NCI-H1694 treated with DMSO at 0.1 percent for 48 hours (cell line): Measurements from ENCODE around the gene INAVA.
"Not testable (repeated sequence)": the region's sequence is repeated elsewhere in the genome, so short reads cannot be mapped to it uniquely, and the experiment has no call there.

Source experiments
- DNase-seq: peaks from one replicate; lab custom pipeline; 2025; lab: John Stamatoyannopoulos, UW

Gene INAVA

DNA sequence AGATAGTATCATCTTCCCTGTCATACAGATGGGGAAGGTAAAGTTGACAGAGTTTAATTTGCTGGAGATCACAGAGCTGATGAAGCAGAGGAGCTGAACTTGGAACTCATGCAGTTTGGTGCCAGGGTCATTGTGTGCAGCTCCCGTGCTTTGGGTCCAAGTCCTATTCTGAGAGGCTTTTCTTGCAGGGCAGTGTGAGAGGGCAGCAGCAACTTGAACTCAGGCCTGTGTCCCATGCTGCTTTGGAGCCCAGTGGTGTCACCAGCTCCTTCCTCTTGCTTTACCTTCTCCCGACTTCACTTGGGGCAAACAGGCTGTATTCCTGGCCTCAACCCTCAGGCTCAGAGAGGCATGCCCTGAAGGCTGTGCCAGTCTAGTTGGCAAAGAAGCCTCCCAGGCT is 24.7 kb downstream of the INAVA start:
- DNase-seq = no peak

DNA sequence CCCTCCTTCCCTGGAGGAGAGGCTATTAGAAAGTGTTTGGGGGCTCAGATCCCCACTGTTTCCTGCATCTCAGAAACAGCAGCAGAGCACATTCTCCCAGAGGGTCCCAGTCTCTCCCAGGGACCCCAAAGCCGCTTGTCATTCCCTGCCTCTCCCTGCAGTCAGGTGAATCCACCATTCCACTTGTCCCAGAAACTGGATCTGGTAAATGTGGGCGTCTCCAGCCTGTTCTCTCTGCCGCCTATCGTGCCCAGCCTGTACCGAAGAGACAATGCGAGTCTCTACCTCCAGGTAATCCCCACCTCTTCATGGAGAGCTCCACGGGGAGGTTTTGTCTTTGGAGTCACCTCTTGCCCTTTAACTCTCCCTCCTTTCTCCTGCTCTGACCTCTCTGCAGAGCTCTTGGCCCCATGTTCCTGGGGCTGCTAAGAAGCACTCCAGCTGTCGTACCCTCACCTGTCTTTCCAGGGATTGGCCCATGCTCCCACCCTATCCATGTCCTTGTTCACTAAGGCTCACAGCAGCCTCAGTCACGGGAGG is 26.9 kb downstream of the INAVA start:
- DNase-seq = no peak

DNA sequence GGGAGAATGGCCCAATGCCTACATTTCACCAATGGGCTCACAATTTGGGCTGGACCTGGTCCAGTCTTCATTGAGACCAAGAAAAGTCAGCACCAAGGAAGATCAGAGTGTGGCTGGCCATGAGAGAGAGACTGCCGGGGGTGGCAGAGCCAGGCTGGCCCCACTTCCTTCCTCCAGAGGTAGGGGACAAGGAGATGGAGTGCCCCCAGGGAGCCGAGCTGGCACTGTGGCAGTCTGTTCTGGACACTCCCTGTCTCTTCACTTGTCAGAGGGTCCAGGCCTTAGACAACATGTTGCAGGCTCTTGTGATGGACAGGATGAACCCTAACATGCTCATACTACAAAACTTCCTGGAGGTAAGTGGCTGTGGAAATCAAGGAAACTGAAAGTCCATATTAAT is 27.7 kb downstream of the INAVA start:
- DNase-seq = no peak

DNA sequence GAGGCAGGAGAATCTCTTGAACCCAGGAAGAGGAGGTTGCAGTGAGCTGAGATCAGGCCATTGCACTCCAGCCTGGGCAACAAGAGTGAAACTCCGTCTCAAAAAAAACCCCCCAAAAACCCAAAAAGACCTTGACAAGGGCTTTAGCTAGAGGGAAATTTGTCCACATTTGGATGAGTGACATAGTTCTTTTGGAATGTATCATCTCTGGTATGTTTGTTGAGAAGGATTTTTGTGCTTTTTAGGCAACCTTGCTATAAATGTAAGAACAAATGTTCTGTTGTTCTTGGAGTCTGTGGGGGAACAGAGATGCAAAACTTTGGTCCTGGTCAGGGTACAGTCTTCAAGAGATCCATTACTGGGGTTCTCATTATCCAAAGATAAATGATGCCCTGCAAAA is 28.9 kb downstream of the INAVA start:
- DNase-seq = no peak

DNA sequence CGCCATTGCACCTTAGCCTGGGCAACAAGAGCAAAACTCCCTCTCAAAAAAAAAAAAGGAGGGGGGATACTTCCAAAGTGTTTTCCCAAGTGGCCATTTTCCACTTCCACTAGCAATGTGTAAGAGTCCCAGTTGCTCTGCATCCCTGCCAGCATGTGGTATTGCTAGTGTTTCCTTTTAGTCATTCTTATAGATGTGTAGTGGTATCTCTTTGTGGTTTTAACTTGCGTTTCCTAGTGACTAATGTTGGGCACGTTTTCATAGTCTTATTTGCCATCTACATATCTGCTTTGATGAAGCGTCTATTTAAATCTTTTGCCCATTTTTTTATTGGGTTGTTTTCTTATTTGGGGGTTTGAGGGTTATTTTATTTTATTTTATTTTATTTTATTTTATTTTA is 31.1 kb downstream of the INAVA start:
- no peak for DNase-seq

DNA sequence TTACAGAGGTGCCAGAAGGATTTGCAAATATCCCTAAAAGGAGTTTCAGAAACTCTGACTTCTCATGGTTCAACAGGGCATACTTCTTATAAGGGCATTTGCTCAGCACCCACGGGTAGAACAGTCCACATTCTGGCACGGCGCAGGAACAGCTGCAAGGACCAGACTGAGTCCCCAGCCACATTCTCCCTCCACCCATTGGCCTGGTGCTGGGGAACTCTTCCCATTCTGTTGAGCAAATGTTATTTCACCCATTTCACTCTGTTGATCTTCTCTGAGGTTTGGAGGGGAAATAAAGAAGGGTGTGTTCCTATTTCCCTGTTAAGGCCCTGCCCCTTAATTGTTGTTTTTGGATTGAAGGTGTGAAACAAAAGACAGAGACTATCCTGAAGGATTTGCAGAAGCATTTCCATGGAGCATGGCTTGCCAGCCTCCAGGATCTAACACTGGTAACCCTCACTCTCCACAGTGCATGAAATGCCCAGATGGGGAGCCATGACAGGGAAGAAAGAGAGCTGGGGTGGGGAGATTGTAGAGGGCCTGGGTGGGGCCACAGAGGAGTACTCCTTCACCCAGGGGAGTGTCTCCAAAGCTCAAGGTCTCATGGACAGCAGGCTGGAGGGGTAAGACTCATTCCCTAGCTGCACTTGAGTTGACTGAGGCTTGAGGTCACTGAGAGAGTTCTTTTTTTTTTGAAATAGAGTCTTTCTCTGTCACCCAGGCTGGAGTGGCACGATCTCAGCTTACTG is 35.0 kb downstream of the INAVA start:
- DNase-seq = no peak

DNA sequence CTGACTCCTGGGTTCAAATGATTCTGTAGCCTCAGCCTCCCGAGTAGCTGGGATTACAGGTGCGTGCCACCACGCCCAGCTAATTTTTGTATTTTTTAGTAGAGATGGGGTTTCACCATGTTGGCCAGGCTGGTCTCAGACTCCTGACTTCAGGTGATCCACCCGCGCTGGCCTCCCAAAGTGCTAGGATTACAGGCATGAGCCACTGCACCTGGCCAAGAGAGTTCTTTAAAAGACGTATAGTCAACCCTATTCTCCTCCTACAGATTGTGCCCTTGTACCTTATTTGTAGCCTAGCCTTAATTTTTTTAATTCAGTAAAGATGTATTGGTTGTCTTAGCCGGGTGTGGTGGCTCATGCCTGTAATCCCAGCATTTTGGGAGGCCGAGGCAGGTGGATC is 35.6 kb downstream of the INAVA start:
- DNase-seq = not testable (repeated sequence)

DNA sequence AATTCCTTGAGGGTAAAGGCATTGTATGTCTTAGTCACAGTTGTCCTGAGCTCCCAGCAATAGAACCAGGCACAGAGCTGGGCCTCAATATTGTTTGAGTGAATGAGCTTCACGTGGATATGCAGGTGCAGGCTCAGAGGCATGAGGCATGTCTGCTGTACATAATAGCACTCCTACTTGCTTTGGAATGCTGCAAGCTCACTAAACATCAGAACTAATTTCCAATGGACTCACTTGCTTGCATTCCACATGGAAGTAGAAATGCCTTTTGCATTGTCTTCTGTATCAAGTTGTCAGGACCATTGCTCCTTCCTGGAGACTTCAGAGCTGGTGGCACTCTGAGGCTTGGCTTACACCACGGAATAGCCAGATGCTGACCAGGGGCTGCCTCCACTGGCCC is 37.1 kb downstream of the INAVA start:
- DNase-seq = no peak

DNA sequence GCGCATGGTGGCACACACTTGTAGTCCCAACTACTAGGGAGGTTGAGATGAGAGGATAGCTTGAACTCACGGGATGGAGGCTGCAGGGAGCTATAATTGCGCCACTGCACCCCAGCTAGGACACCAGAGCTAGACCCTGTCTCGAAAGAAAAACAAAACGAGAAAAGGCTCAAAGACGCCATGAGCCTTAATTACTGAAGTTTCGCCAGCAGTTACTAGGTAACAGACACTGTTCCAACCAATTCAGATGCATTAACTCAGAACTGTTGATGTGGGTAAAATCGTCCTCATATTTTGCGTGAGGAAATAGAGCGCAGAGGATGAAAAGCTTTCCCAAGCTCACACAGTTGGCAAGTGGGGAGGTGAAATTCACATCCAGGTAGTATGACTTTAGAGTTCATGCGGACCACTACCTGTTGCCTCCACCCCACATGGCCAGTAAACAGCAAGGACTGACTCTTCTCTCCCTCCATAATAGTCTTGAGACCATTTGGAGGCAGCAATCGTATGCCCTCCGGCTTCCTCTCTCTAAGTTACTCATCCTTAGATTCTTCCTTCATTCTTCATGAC is 40.1 kb downstream of the INAVA start:
- no peak for DNase-seq

DNA sequence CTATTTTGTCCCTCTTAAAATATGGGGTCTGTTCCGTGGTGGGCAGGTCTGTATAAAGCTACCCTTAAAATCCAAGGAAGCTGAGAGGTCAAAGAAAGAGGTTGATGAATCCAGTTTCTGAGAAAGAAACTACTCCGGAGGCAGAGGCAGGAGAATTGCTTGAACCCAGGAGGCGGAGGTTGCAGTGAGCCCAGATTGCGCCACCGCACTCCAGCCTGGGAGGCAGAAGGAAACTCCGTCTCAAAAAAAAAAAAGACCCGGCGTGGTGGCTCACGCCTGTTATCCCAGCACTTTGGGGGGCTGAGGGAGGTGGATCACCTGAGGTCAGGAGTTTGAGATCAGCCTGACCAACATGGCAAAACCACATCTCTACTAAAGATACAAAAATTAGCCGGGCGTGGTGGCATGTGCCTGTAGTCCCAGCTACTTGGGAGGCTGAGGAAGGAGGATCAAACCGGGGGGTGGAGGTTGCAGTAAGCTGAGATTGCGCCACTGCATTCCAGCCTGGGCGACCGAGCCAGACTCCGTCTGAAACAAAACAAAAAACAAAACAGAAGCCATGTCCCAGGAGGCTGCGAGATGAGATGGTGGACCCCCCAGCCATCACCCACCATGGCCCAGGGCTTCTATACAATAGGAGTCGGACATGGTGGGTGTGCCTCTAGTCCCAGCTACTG is 40.7 kb downstream of the INAVA start:
- not testable (repeated sequence) for DNase-seq

DNA sequence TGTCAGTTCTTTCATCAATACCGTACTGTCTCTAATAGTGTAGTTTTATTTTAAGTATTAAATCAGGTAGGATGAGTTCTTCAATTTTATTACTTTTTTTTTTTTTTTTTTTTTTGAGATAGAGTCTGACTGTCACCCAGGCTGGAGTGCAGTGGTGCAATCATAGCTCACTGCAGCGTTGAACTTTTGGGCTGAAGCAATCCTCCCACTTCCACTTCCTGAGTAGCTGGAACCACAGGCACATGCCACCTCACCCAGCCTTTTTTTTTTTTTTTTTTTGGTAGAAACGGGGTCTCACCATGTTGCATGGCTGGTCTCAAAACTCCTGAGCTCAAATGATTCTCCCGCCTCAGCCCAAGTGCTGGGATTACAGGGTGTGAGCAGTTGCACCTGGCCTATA is 44.3 kb downstream of the INAVA start:
- DNase-seq = no peak

DNA sequence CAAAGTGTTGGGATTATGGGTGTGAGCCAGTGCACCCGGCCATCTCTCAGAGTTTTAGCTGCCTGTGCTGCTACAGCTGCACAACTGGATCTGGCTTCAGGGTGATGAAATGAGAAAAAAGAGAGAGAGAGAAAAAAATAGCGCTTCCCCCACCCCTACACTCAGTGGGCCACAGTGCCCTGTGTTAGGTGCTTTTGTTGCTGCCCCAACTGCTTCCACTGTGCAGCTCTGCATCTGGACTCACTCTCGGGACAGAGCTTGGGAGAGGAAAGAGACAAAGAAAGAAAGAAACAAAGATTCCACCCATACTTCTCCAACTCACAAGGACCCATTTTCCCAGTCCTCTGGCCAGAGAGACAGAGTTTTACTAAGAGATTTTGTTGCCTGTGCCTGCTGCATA is 50.4 kb downstream of the INAVA start:
- no peak for DNase-seq

DNA sequence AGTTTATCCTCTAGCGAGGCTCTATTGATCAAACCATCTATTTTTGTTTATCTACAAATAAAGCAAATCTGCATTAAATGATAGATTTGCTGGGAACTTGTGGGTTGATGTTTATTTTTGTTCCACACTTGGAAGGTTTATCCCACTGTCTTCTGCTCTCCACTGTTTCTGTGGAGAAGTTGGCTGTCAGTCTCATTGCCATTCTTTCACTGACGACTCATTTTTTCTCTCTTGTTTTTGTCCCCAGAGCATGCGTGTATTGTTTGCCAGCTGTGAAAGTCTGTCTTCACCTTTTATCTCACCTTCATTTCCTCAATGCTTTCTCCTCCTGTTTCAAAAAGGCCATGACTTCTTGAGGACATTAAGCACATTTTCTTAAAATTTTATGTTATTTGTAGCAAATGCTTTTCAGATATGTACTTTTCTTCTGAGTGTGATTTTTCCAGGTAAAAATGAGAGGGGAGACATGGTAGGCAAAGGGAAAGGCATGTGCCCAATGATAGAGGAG is 52.4 kb downstream of the INAVA start:
- no peak for DNase-seq

DNA sequence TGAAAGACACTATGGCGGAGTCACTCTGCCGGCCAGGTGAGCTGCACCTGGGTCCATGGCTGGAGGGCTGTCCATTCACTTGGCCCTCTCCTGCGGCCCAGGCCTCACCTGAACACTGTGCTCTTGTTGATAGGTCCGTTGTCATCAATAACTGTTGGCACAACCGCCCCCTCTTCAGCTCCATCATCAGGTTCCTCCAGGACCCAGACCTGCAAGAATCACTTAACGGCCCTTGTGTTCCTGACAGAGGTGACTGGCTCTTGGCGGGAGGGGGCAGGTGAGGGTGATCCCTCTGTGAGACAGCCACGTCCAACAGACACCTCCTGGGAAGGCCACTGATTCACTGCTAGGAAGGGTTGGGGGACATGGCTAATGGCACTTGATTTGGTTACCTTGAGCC is 54.9 kb downstream of the INAVA start:
- no peak for DNase-seq

DNA sequence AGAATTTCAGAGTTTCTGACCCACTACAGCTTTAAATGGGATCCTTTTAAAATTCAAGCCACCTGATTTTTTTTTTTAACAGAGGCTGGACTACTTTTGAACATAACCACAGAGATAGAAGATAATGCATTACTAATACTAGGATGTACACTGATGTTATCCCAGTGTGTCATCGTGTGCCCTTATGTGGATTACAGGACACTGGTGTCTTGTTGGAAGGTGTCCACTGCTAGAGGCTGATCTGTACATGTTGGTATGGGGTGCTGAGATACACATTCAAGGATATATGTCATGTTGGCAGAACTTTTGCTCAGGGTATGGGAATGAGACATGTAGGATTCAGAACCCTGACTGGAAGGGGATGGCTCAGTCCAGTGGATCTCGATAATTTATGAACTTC is 56.3 kb downstream of the INAVA start:
- no peak for DNase-seq

DNA sequence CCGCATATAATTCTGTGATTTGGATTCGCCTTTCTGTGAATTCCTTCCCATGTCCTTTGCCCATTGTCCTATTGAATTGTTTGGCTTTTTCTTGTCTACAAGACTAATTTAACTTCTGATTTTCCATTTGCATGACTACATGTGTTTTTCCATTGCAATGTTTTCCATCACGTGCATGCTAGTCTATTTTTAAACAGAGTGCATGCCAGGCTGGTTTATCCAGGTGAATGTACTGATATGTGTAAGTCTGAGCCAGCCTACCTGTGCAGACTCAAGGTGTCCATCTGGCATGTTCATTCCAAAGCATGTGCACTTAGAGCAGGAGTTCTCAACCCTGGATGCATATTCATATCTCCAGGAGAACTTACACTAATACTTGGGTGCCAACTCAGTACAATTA is 59.7 kb downstream of the INAVA start:
- DNase-seq = no peak

DNA sequence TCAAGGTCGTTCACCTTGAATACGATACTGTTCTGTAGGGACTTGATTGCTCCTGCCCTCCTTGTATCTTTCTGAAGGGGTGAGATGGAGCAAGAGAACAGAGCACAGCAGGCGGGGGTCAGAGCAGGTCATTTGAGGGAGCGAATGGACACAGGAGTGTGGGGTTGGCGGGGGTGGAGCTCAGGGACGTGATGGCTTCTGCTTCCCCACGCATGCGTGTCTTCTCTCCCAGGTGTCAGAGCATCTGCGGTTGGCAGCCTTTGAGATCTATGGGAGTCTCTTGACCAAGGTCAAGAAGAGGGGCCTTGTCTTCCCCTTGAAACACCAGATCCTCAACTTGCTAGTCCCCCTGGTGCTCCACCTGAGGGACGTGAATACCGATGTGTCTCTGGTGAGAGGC is 63.9 kb downstream of the INAVA start:
- no peak for DNase-seq

DNA sequence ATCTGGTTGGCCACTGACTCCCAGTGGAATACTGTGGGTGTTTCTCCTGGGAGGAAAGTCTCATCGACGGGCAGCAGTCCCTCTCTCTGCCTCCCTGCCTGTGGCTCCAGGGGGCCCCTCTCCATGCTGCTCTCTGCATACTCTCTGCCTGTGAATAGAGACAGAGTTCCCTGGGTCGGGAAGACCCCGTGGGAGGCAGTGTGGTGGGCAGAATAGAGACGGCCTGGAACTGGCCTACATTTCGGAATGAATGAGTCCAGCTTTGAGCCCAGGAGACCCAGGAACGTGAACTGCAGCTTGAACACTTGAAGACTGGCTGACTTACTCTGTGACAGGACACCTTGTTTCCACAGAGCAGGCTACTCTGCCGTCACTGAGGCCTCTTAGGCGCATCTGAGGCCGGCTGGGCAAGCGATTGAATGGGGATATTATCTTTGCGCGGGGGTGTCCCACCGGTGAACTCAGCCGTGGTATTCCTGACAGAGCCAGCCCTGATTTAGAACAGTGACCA is 64.8 kb downstream of the INAVA start:
- no peak for DNase-seq

DNA sequence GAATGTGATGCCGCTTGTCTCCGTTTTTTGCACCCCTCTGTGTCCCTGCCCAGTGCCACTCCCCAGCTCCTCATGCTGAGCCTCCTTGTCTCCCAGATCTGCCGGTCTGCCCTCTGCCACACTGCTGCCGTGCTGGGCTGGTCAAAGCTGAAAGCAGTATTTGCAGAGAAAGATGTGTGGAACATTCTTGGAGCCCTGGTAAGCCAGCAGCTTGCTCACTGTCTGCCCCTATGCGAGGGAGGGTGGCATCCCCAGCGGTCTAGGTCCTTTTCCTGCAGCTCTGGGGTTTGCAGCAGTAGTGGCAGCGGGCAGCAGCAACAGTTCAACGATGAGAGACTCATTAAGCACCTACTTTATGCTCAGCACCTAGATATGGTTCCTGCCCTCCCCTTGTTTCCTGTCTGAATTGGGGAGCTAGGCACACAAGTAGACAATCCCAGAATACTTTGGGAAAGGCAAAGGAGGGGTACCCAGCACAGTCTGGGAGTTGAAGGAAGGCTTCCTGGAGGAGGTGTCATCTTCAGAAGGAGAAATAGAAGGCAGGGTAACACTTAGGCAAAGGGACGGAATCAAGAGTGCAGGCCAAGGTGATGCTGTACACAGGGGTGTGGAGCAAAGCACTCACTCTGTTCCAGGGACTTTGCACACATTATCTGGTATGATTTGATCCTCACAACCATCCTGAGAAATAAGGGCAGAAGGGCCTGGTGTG is 65.7 kb downstream of the INAVA start:
- no peak for DNase-seq

DNA sequence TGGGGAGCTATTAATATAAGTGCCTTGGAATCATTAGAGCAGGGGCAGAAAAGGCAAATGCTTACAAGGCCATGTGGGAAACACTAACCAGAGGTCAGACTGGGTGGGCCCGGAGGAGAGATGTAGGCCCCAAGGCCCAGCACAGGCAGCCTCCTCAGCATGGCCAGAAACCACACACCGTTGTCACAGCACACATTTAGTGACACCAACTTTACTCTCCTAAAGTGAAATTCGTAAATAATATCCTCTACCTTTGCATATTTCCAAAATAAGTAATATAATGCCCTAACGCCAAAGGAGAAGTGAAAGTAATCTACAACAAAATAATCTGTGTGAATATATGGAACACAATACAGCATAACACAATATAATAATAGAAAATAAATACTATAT is 66.2 kb downstream of the INAVA start:
- DNase-seq = no peak

DNA sequence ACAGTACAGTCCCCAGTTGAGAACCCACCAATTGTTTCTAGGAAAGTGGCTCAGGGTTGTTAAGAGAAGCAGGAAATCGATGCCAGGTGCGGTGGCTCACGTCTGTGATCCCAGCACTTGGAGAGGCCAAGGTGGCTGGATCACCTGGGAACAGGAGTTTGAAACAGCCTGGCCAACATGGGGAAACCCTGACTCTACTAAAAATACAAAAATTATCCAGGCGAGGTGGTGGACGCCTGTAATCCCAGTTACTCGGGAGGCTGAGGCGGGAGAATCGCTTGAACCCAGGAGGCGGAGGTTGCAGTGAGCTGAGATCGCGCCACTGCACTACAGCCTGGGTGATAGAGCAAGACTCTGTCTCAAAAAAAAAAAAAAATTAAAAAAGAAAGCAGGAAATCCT is 67.5 kb downstream of the INAVA start:
- DNase-seq = not testable (repeated sequence)

DNA sequence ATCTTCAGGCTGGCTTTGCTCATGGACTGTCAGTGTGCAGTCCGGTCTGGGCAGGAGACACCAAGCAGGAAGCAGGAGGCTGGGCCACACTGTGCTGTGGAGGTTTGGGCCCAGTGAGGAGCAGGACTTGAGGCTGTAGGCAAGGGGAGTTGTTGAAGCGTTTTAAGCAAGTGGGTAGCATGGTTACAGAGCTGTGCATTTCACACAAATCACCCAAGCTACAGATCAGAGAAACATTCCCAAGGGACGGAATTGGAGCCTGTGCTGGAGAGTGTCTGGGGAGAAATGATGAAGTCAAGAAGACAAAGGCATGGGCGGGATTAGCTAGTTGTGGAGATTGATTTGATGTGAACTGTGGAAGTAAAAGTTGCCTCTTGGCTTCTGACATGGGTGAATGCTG is 67.9 kb downstream of the INAVA start:
- DNase-seq = no peak
